Ishikawa (cell line): ENCODE data around the gene GALNT10.

Experiments
- CEBPB ChIP-seq: IDR thresholded peaks from 2 replicates; pipeline ENCODE4 v1.6.1; 2012
- CREB1 ChIP-seq: IDR thresholded peaks from 2 replicates; pipeline ENCODE4 v1.6.1; 2012; ENCODE audit warnings: low read depth
- EGR1 ChIP-seq: IDR thresholded peaks from 2 replicates; pipeline ENCODE4 v1.6.1; 2012
- EP300 ChIP-seq: IDR thresholded peaks from 2 replicates; pipeline ENCODE4 v1.6.1; 2012; ENCODE audit warnings: borderline replicate concordance
- FOXM1 ChIP-seq: IDR thresholded peaks from 2 replicates; pipeline ENCODE4 v1.6.1; 2012; ENCODE audit warnings: low read depth, borderline replicate concordance
- MAX ChIP-seq: IDR thresholded peaks from 2 replicates; pipeline ENCODE4 v1.6.1; 2012
- NFIC ChIP-seq: IDR thresholded peaks from 2 replicates; pipeline ENCODE4 v1.6.1; 2012
- RAD21 ChIP-seq: IDR thresholded peaks from 2 replicates; pipeline ENCODE4 v1.6.1; 2012; ENCODE audit warnings: low read depth
- TAF1 ChIP-seq: IDR thresholded peaks from 2 replicates; pipeline ENCODE4 v1.6.1; 2012; ENCODE audit warnings: low read depth, mild to moderate bottlenecking
- TCF12 ChIP-seq: IDR thresholded peaks from 2 replicates; pipeline ENCODE4 v1.6.1; 2012; ENCODE audit warnings: low read depth
- TEAD4 ChIP-seq: IDR thresholded peaks from 2 replicates; pipeline ENCODE4 v1.6.1; 2012
- USF1 ChIP-seq: IDR thresholded peaks from 2 replicates; pipeline ENCODE4 v1.6.1; 2012
- YY1 ChIP-seq: IDR thresholded peaks from 2 replicates; pipeline ENCODE4 v1.6.1; 2012; ENCODE audit warnings: low read depth
- ZBTB7A ChIP-seq: IDR thresholded peaks from 2 replicates; pipeline ENCODE4 v1.6.1; 2012; ENCODE audit warnings: low read depth
- TF ChIP-seq, protein P1 (sequence below): IDR thresholded peaks from 2 replicates; pipeline ENCODE4 v1.6.1; 2012; ENCODE audit warnings: low read depth, mild to moderate bottlenecking

Gene GALNT10

GRCh38 chr5:154373729-154374179 is 183.2 kb downstream of the GALNT10 start:
- TF ChIP-seq CREB1 (no peak), YY1 (no peak), USF1 (no peak), TAF1 (no peak), TEAD4 (no peak), MAX (no peak), CEBPB (no peak), RAD21 (no peak), ZBTB7A (no peak), FOXM1 (no peak)
- TF ChIP-seq, protein P1, sequence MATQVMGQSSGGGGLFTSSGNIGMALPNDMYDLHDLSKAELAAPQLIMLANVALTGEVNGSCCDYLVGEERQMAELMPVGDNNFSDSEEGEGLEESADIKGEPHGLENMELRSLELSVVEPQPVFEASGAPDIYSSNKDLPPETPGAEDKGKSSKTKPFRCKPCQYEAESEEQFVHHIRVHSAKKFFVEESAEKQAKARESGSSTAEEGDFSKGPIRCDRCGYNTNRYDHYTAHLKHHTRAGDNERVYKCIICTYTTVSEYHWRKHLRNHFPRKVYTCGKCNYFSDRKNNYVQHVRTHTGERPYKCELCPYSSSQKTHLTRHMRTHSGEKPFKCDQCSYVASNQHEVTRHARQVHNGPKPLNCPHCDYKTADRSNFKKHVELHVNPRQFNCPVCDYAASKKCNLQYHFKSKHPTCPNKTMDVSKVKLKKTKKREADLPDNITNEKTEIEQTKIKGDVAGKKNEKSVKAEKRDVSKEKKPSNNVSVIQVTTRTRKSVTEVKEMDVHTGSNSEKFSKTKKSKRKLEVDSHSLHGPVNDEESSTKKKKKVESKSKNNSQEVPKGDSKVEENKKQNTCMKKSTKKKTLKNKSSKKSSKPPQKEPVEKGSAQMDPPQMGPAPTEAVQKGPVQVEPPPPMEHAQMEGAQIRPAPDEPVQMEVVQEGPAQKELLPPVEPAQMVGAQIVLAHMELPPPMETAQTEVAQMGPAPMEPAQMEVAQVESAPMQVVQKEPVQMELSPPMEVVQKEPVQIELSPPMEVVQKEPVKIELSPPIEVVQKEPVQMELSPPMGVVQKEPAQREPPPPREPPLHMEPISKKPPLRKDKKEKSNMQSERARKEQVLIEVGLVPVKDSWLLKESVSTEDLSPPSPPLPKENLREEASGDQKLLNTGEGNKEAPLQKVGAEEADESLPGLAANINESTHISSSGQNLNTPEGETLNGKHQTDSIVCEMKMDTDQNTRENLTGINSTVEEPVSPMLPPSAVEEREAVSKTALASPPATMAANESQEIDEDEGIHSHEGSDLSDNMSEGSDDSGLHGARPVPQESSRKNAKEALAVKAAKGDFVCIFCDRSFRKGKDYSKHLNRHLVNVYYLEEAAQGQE: no peak

- no peak for TF ChIP-seq EP300
- TF ChIP-seq MAX: no peak
- no peak for TF ChIP-seq CREB1
- TF ChIP-seq TCF12: no peak
- TF ChIP-seq FOXM1: no peak
- TF ChIP-seq TAF1: no peak
- no peak for TF ChIP-seq EGR1
- no peak for TF ChIP-seq RAD21
- TF ChIP-seq TEAD4: no peak
- TF ChIP-seq USF1: no peak
- TF ChIP-seq, protein P1: no peak
- TF ChIP-seq CEBPB: no peak
- no peak for TF ChIP-seq YY1
- no peak for TF ChIP-seq ZBTB7A
- no peak for TF ChIP-seq NFIC
These were observed 183.7 kb downstream of the GALNT10 start for GRCh38 chr5:154374264-154374663.

- peak; percentile 66 for TF ChIP-seq USF1
- no peak for TF ChIP-seq ZBTB7A
- no peak for TF ChIP-seq TCF12
- no peak for TF ChIP-seq TAF1
These were observed 184.9 kb downstream of the GALNT10 start for GRCh38 chr5:154375329-154376008.

DNA sequence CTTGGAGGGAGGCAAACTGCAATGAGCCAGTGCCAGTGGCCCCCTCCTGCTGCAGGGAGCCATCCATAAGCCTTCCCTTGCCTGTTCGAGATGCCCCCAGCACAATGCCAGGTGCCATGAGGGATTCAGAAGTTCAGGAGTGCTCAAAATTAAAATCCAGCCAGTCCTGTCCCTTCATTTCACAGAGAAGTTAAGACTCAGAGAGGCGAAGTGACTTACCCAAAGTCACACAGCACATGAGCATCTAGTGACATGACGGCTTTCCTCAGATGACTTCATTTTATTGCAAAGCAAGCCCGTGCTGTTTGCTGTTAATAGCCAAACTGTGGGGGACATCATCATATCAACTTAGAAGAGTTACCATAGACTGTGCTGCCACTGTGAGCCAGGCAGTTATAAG is 185.9 kb downstream of the GALNT10 start:
- TF ChIP-seq EP300 (no peak), YY1 (no peak), RAD21 (no peak), EGR1 (no peak), TAF1 (no peak), USF1 (no peak), MAX (no peak), ZBTB7A (no peak), TCF12 (no peak), CREB1 (no peak)
- TF ChIP-seq, protein P1: no peak
